ENCODE data around the gene PFKM.

PFKM gene

GRCh38 chr12:48125985-48126384 lies 6.8 kb downstream of the PFKM start:
- TF ChIP-seq CTCF (IDR thresholded peaks at IDR 0.05; ENCODE audit: poor library complexity, severe bottlenecking), result no peak
- no peak overlapping the region for H3K4me3 ChIP-seq (ENCODE audit: severe bottlenecking)
- H3K4me1 ChIP-seq (ENCODE audit: insufficient read depth, poor library complexity, severe bottlenecking), result no peaks in the 10 kb centered on the region
- DNase-seq (ENCODE audit: low spot score) (no peak), ATAC-seq (ENCODE audit: low read depth) (no peak)
- H3K9me3 ChIP-seq (ENCODE audit: severe bottlenecking), result no peaks in the 10 kb centered on the region
- peaks cover 77% of the 10 kb centered on the region for H3K36me3 ChIP-seq (ENCODE audit: low read depth)
- H3K27me3 ChIP-seq (ENCODE audit: insufficient read depth, poor library complexity, severe bottlenecking), result no peaks in the 10 kb centered on the region
- H3K27ac ChIP-seq (ENCODE audit: poor library complexity, severe bottlenecking), result no peak overlapping the region

DNA sequence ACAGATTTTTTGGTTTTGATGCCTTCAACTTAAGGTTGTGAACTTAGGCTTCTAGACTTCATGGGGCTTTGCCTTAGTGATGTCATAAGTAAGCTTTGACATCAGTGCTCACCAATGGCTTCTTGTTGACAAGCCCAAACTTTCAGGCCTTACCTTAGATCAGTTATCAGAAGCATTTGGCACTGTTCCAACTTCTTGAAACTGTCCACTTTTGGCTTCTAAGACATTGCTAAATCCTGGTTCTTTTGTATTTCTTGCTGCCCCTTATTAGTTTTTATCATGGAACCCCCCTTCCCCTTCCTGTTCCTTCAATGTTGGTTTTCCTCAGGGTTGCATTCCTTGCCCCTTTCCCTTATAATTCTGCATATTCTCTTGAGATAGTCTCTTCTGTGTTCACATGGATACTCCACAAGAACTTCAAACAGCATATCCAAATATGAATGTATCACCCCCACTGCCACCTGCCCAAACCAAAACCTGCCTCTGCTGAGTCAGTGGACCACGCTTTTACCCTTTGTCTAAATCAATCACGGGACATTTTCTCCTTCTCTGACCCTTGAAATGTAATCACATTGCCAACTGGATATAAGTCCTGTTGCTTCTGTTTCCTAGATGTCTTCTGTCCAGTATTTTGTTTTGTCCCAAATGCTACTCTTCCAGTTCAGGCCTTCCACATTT lies 7.9 kb downstream of the PFKM start:
- no peaks in the 10 kb centered on the region for H3K4me1 ChIP-seq (ENCODE audit: insufficient read depth, poor library complexity, severe bottlenecking)
- TF ChIP-seq CTCF (IDR thresholded peaks at IDR 0.05; ENCODE audit: poor library complexity, severe bottlenecking), result no peak

GRCh38 chr12:48128800-48129199 lies 9.6 kb downstream of the PFKM start:
- no peak overlapping the region for H3K4me3 ChIP-seq (ENCODE audit: severe bottlenecking)
- peaks cover 83% of the 10 kb centered on the region for H3K36me3 ChIP-seq (ENCODE audit: low read depth)
- TF ChIP-seq CTCF (IDR thresholded peaks at IDR 0.05; ENCODE audit: poor library complexity, severe bottlenecking), result no peak
- H3K27me3 ChIP-seq (ENCODE audit: insufficient read depth, poor library complexity, severe bottlenecking), result no peaks in the 10 kb centered on the region
- H3K9me3 ChIP-seq (ENCODE audit: severe bottlenecking), result no peaks in the 10 kb centered on the region
- ATAC-seq (ENCODE audit: low read depth), result no peak
- DNase-seq (ENCODE audit: low spot score), result no peak
- H3K4me1 ChIP-seq (ENCODE audit: insufficient read depth, poor library complexity, severe bottlenecking), result no peaks in the 10 kb centered on the region
- no peak overlapping the region for H3K27ac ChIP-seq (ENCODE audit: poor library complexity, severe bottlenecking)

More for the DNA sequence above, 7.9 kb downstream of the PFKM start:
- H3K9me3 ChIP-seq (ENCODE audit: severe bottlenecking), result no peaks in the 10 kb centered on the region
- no peak overlapping the region for H3K27ac ChIP-seq (ENCODE audit: poor library complexity, severe bottlenecking)
- no peak overlapping the region for H3K4me3 ChIP-seq (ENCODE audit: severe bottlenecking)
- H3K36me3 ChIP-seq (ENCODE audit: low read depth), result peaks cover 84% of the 10 kb centered on the region
- ATAC-seq (ENCODE audit: low read depth) (no peak), DNase-seq (ENCODE audit: low spot score) (no peak)
- no peaks in the 10 kb centered on the region for H3K27me3 ChIP-seq (ENCODE audit: insufficient read depth, poor library complexity, severe bottlenecking)

DNA sequence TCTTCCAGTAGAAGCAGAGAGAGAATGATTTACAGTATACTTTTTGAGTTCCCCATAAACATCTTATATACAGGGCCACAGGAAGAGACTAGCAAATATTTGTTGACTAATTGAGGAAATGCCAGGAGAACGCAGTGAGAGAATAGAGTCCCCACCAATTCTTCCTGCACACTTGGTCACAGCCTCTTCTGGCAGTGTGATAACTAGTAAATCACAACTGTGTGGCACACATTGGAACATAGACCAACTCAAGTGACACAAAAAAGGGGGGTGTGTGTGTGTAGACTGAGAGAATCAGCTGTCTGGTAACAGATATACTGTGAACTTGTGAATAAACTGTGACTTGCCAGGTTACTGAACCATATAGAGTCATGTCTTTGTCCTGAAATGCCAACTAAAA lies 10.2 kb downstream of the PFKM start:
- Histone ChIP-seq H3K4me3 (ENCODE audit: severe bottlenecking) (no peak overlapping the region), H3K27ac (ENCODE audit: poor library complexity, severe bottlenecking) (no peak overlapping the region), H3K4me1 (ENCODE audit: insufficient read depth, poor library complexity, severe bottlenecking) (no peaks in the 10 kb centered on the region), H3K36me3 (ENCODE audit: low read depth) (peaks cover 83% of the 10 kb centered on the region), H3K27me3 (ENCODE audit: insufficient read depth, poor library complexity, severe bottlenecking) (no peaks in the 10 kb centered on the region), H3K9me3 (ENCODE audit: severe bottlenecking) (no peaks in the 10 kb centered on the region)
- DNase-seq (ENCODE audit: low spot score) (no peak), ATAC-seq (ENCODE audit: low read depth) (no peak)
- no peak for TF ChIP-seq CTCF (IDR thresholded peaks at IDR 0.05; ENCODE audit: poor library complexity, severe bottlenecking)

- H3K36me3 ChIP-seq (ENCODE audit: low read depth), result peaks cover 84% of the 10 kb centered on the region
- no peak for ATAC-seq (ENCODE audit: low read depth)
- no peak for DNase-seq (ENCODE audit: low spot score)
- H3K27me3 ChIP-seq (ENCODE audit: insufficient read depth, poor library complexity, severe bottlenecking), result no peaks in the 10 kb centered on the region
- no peak overlapping the region for H3K27ac ChIP-seq (ENCODE audit: poor library complexity, severe bottlenecking)
- H3K4me3 ChIP-seq (ENCODE audit: severe bottlenecking), result no peak overlapping the region
- no peaks in the 10 kb centered on the region for H3K9me3 ChIP-seq (ENCODE audit: severe bottlenecking)
- no peaks in the 10 kb centered on the region for H3K4me1 ChIP-seq (ENCODE audit: insufficient read depth, poor library complexity, severe bottlenecking)
- TF ChIP-seq CTCF (IDR thresholded peaks at IDR 0.05; ENCODE audit: poor library complexity, severe bottlenecking), result no peak
Observed at GRCh38 chr12:48131517-48131916, 12.4 kb downstream of the PFKM start.

All from RWPE2 (cell line).